HG02938 (cell line): ENCODE measurements around the gene RNF212B.
A peak's percentile ranks its signal among the peaks of the same experiment; 100 is the strongest.
"Not testable (repeated sequence)": the region's sequence is repeated elsewhere in the genome, so short reads cannot be mapped to it uniquely, and the experiment has no call there.

ENCODE experiments used
- ATAC-seq: cut with Tn5 transposase; IDR thresholded peaks from one replicate; pipeline ENCODE4 v1.9.1; 2021; ENCODE audit warnings: mild to moderate bottlenecking, moderate library complexity; ENCODE audit not compliant: unreplicated experiment

Gene RNF212B

DNA sequence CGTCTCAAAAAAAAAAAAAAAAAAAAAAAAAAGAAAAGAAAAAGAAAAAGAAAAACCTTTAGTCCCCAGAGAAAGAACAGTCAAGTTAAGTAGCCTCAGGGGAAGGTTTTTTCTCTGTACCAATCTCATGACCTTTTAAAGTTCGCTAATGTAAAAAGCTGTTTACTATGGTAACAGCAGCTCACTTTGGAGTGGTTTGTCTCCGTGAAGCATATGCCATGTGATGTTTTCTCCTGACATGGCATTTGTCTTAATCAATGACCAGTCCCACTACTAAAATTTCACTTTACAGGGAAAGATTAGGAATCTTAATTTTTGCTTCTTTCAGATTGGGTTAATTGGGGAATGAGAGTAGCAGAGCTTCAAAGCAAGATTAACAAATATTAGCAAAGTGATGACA is 4.3 kb downstream of the RNF212B start:
- no peak for ATAC-seq

DNA sequence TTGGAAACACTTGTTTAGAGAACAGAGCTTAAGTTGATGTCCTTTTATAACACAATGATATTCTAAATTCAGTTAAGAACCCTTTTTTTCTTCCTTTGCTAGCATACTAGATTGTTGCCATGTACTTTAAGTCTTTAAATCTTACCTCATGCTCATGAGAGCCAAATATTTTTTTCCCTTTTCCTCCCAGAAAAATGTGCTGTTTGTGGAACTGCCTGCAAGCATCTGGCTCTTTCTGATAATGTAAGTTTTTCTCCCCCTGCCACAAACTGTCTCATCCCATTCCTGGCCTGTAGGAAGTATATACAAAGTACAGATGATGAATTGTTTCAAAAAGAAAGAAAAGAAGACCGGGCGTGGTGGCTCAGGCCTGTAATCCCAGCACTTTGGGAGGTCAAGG is 5.3 kb downstream of the RNF212B start:
- ATAC-seq, result no peak

DNA sequence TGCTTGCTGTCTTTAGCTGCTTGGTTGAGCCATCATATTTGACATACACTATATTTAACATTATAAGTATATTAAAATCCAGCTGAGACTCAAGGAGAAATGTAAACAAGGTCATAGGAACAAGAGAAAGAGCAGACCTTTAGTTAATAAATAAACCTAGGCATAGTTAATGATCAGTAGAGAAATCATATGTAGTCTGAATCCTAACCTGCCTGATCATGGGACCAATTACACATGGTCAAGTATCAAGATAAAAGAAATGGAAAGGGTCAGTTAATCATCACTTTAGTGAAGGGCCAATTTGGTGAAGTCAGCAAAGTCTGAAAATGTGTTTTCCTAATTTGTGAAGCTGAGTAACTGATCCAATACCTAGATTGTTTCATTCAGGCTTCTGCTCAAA is 7.5 kb downstream of the RNF212B start:
- ATAC-seq, result no peak

DNA sequence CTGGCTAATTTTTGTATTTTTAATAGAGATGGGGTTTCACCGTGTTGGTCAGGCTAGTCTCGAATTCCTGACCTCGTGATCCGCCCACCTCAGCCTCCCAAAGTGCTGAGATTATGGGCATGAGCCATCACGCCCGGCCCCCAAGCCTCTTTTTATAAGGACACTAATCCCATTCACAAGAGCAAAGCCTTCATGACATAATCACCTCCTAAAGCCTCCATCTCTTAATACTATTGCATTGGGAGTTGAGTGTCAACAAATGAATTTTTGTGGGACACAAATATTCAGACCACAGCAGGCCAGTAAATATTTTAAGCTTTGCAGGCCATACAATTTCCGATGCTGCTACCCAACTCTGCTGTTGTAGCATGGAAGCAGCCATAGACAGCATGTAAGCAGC is 10.9 kb downstream of the RNF212B start:
- ATAC-seq, result no peak

DNA sequence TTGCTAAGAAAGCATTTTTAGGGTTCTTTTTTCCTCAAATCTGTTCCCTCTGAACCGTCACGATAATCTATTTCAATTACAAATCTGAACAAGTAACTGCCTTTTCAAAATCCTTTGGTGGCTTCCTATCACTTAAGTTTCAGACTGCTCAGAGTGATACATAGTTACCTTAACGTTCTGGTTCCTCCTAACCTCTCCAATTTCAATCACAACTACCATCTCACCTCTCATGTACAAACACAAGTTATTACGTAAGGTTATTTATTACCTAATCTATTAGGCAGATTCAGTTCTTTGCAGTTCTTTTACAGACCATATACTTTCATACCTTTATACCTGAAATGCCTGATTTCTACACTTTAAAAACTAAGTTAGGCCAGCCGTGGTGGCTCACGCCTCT is 12.1 kb downstream of the RNF212B start:
- no peak for ATAC-seq

DNA sequence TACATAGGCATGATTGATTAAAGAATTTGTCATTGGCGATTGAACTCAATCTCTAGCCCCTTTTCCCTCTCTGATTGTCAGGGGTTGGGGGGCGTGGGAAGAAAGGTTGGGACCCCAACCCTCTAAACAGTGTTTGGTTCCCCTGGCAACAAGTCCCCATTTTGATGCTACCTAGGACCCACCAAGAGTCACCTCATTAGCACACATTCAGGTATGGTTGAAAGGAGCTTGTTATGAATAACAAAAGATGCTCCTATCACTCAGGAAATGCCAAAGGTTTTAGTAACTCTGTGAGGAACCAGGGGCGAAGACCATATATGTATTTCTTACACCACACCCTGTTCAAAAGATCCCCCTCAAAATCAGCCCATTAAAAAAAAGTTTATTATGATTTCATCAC is 14.3 kb downstream of the RNF212B start:
- ATAC-seq, result no peak

DNA sequence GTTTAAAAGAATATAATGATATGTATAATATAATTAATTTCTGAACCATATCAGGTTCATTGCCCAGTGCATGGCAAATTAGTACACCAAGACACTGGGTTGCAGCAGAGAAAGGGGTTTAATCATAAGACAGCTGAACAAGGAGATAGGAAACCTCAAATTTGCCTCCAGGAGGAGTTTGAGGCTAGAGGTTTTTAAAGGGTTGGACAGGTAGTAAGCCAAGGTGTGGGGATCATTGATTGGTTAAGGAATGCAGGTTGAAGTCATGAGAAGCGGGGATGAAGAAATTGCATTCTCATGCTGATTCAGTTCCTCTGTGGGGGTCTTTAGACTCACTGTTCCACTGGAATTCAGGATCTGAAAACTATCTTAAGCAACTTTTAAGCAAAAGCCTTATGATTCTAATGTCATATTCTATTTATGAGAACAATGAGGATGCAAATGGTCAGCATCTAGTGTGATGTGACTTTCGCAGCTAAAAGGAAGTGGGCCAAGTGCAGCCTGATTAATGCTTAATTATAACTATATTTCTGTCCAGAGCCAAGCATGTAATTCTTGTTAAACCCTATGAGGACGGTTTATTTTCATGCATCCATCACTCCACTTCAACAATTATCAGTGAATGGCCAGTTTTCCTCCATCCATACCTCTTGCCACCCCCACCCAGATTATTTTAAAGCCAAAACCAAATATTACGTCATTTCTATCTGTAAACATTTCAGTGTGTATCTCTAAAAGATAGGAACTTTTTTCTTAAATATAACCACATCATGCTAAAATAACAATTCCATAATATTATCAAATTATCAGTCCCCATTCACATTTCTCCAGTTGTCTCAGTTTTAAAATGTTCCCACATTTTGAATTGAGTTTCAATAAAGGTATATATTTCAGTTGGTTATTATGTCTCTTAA is 14.9 kb downstream of the RNF212B start:
- ATAC-seq, result no peak

DNA sequence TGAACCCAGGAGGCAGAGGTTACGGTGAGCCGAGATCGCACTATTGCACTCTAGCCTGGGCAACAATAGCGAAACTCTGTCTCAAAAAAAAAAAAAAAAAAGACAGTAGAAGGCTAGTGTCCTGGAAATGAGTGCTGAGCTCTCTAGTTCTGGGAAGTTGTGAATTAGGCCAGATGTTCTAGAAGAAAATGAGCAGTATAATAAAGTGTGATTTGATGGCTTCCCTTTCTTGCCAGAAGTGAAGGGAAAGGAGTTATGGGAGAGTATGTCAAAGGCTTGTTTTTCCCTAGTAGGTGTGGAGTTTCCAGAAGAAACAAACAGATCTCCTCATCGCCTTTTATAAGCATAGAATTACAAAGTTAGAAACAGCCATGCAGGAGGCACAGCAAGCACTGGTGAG is 20.5 kb downstream of the RNF212B start:
- no peak for ATAC-seq

DNA sequence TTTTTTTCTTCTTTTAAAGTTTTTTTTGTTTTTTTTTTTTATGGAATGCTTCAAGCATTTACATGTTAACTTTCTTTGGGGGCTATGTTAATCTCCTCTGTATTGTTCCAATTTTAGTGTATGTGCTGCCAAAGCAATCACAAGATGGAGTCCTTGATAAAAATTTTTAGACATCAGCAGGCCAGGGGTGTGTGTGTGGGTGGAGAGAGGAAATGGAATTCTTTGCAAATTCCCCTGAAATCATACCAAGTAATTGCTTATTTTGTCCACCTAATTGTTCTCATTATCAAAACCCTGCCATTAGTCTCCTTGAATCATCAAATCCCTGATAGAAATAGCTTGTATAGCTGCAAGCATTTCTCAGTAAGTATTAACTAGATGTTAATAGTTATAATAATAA is 21.7 kb downstream of the RNF212B start:
- ATAC-seq, result no peak

DNA sequence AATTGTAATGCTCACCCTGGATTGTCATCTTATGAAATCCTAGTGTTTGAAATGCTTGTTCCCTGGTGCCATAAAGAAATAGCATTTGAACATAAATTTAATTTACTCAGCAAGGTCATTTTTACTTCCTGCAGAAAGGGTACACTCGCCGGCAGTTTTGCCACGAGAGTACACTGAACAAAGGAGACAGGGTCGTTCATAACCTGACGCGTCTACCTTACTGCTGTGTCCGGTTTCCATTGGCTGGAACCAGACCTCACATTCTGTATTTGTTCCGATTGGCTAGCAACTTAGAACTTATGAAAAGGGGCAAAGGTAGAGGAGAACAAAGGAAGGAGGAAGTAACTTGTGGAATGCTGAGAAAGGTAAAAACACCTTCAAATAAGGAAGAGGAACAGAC is 23.1 kb downstream of the RNF212B start:
- not testable (repeated sequence) for ATAC-seq

DNA sequence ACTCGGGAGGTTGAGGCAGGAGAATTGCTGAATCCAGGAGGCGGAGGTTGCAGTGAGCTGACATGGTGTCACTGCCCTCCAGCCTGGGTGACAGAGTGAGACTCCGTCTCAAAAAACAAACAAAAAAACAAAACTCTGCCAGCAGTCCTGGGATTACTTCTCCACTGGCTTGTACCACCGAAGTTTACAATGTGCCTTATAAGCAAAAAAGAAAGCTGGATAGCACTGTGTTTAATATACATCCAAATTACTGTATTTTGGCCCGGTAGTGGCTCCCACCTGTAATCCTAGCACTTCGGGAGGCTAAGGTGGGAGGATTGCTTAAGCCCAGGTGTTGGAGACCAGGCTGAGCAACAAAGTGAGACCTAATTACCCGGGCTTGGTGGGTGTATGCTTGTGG is 31.5 kb downstream of the RNF212B start:
- ATAC-seq, result no peak

DNA sequence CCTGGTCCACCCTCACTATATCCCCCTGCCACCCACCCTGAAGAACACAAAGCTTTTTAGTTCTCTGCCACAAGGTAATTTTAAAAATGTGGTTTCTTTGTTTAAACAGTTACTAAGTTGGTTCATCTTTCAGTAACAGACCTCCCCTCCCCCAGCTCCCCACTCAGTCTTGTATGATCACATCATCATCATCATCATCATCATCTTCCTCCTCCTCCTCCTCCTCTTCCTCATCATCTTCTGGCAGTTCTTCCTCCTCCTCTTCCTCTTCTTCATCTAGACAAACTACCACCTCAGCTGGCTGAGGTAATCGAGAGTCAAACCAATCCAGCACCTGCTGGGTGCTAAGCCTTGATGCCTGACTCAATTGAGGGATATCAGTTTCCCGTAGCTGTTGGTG is 37.7 kb downstream of the RNF212B start:
- ATAC-seq, result no peak

DNA sequence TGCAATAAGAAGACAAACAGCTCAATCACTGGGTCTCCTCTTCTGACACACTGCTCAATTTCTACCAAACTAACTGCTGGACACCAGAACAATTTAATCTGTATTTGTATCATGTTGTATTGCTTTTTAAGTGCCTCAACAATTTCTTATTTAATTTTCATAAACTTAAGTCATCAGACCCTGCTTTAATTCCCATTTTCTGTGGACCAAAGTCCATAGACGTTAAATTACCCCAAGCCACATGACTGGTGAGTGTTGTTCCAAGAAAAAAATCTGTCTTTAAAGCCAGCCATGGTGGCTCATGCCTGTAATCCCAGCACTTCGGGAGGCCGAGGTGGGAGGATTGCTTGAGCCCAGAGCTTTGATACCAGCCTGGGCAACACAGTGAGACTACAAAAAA is 39.5 kb downstream of the RNF212B start:
- no peak for ATAC-seq

DNA sequence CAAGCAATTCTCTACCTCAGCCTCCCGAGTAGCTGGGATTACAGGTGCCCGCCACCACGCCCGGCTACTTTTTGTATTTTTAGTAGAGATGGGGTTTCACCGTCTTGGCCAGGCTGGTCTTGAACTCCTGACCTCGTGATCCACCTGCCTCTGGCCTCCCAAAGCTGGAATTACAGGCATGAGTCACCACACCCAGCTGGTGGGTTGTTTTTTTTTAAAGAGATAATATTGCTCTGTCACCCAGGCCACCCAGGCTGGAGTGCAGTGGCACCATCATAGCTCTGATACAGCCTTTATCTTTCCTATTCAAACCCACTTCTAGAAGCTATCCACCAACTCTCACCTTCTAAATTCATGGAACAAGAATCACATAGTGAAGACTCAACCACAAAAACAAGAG is 40.2 kb downstream of the RNF212B start:
- ATAC-seq, result not testable (repeated sequence)

DNA sequence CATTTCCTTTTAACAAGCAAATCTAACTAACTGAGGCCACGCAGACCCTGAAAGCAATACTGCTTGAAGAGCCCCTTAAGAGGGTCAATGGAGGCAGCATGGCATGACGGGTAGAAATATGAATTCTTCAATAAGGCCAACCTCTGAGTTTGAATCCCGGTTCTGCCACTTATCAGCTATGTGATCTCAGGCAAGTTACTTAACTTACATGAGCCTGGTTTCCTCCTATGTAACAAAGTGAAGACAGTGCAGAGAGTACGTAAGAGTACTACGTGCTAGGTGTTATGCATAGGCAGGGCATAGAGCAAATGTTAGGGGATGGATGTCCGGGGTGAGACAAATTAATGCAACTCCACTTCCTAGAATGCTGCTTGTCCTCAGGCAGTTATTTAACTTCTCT is 43.5 kb downstream of the RNF212B start:
- no peak for ATAC-seq

DNA sequence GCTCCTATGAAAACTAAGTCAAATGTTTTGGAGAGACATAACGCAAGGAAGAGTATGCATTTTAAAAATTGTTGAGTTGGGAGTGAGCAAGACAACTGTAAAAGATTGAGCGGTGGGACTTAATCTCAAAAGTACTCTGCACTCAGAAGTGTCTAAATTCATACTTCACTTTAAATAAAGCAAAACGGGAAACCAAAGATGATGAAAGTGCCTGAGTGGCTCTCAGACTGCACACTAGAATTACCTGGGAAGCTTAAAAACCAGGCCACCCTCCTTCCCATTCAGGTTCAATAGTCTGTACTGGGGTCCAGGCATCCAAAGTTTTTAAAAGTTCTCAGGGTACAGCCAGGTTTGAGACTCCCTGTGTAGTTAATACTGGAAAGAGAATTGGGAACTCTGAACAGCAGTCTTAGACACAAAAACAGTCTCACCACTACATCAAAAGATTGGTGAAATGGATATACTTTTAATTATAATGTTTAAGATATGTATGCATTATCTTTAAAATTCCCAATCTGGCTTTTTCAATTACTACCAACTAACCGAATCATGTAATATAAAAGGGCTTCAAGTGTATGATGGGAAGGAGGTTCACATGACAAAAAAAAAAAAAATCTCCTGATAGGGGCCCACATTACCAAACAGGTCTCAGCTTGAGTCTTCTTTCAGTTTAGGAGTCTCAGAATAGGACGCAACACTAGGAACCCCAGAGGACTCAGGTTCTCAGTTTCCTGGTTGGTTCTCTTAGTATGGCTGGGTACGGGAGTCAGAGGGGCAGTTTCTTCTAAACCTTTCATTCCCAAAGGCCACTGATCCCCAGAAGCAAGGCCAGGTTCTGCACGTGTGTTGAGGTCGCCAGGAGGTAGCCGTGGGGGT is 47.2 kb downstream of the RNF212B start:
- ATAC-seq, result no peak

DNA sequence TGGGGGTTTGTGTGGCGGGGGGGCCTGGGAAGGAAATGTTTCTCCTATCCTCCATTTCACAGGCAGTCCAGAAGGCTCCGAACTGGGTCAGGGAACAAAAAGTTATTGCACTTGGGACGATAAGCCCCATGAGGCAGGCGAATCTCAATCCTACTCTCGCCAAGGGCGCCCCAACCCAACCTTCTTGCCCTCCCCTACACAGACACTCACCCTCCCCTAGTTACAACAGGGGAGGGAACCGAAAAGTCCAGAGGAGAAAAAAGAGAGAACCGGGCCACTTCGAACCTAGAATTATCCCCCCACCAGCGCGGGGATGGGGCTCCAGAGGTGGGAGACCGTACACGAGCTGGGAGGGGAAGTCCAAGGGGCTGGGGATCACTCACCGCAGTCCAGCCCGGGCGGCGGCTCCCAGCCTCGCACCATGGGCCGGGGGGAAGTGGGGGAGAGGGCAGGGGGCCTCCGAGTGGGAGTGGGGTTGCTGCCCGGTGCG is 47.8 kb downstream of the RNF212B start:
- ATAC-seq, result peak; percentile 26

DNA sequence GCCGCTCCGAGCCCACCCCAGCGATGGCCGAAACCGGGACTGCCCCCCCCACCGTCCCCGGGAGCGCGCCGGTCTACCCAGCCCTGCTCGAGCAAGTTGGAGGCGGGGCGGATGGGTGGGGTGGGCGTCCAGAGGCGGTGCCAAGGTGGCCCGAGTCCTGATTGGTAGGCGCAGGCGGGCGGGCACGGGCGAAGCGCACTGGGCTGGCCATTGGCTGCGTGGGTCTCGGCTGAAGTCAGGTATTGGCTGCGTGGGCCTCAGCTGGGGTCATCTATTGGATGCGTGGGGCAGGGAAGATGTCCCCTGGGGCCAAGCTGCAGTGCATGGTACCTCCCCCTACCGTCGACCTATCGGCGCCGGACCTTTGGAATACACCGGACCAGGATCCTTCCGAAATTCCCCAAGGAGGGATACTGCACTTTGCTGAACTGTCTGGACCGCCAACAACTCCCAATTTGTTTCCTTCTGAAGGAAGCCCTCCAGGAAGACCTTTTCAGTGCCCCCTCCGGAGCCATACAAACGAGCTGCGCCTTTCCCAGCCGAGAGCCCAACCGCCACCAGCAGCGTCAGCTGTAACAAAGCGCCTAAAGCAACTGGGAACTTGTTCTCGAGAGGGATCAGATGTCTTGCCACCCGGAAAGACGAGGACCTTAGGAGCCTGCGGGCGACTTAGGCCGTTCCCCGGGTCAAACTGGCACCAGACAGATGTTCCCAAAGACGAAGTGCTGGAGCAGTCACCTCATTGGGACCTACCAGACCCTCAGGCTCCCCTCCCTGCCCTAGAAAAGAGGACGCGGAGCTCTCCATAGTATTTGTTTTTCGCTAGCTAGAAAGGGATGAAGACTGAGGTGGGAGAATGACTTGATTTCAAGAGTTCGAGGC is 48.5 kb downstream of the RNF212B start, which contains the start of gene HOMEZ:
Gene HOMEZ (minus strand): TSS at position 113 of the 882 bp plus-strand sequence. CDS start 180 bp downstream, outside the sequence.
- peak; percentile 98 for ATAC-seq

DNA sequence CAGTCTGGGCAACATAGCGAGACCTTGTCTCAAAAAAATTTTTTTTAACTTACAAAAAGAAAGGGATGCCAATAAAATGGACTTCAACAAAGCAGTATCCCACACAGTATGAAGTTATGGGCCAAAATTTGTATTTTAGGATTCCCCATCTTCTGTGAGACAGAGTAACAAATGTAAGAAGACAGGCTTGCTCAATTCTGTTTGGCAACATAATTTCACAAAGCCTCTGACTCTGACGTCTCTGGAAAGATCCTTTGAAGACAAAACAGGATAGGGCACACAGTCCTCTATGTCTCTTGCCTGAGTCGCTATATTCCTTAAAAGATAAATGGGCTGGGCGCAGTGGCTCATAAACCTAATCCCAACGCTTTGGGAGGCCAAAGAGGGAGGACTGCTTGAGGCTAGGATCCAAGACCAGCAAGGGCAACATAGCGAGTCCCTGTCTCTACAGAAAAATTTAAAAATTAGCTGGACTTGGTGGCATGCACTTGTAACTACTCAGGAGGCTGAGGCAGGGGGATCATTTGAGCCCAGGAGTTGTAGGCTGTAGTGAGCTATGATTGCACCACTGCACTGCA is 49.3 kb downstream of the RNF212B start:
- no peak for ATAC-seq
